Esophagus muscularis mucosa (tissue), 4 donors: ENCODE results near the gene ZNF512. TPM values are rescaled to one million over a fixed set of nuclear protein-coding genes. Genes with fewer than 3 reads are reported as not detected.
"Not testable (repeated sequence)": the region's sequence is repeated elsewhere in the genome, so short reads cannot be mapped to it uniquely, and the experiment has no call there.

Experiments
- DNase-seq: peaks from one replicate; pipeline ENCODE4 v3.0.0-alpha.2; 2017; ENCODE audit errors: extremely low spot score
- H3K27ac ChIP-seq, 4 donors: fragments of 200-600 bp; sonication (generic); replicated peaks in 1 of 4; 1 replicate in 3 of 4; 2 replicates in 1 of 4; pipeline ENCODE4 v1.5.1; 2016 to 2019; ENCODE audit warnings: mild to moderate bottlenecking in 1 of 4
- H3K27me3 ChIP-seq, 4 donors: fragments of 200-600 bp; sonication (generic); one replicate each; pipeline versions ENCODE4 v1.5.1 to v1.6.0; 2016 to 2019
- H3K36me3 ChIP-seq, 4 donors: fragments of 200-600 bp; sonication (generic); one replicate each; pipeline ENCODE4 v1.5.1; 2016 to 2019
- H3K4me1 ChIP-seq, 4 donors: fragments of 200-600 bp; sonication (generic); one replicate each; pipeline ENCODE4 v1.5.1; 2016 to 2019
- H3K4me3 ChIP-seq, 4 donors: fragments of 200-600 bp; sonication (generic); 1 replicate in 2 of 4; 2 replicates in 2 of 4; pipeline ENCODE4 v1.5.1; 2016 to 2019; ENCODE audit warnings: mild to moderate bottlenecking in 4 of 4, moderate library complexity in 1 of 4
- H3K9me3 ChIP-seq, 4 donors: fragments of 200-600 bp; sonication (generic); 1 replicate in 3 of 4; 2 replicates in 1 of 4; pipeline ENCODE4 v1.5.1; 2016 to 2019
- EP300 ChIP-seq: sonication (generic); formaldehyde crosslinking; IDR thresholded peaks from one replicate; pipeline ENCODE4 v1.6.1; 2017; ENCODE audit warnings: antibody characterized with exemption
- POLR2A ChIP-seq: fragments of 450-650 bp; IDR thresholded peaks from one replicate; pipeline ENCODE4 v1.6.1; 2017; ENCODE audit warnings: antibody characterized with exemption, moderate library complexity, mild to moderate bottlenecking, low read depth
- POLR2AphosphoS5 ChIP-seq, 2 donors: sonication (generic); formaldehyde crosslinking; IDR thresholded peaks; one replicate each; pipeline ENCODE4 v1.6.1; 2017; ENCODE audit warnings: antibody characterized with exemption in 2 of 2
- WGBS: methylation state at CpG from one replicate; pipeline ENCODE4 v1.1.5; 2018; 5-methylcytosine and 5-hydroxymethylcytosine counted together
- intact Hi-C: fragments of 100-400 bp; cut with DNase I; formaldehyde crosslinking; loops from one replicate; pipeline ENCODE4 v1.15.1; 2023
- total RNA-seq, 4 donors: library from RNA; depleted of rRNA; stranded (reverse); fragments of >200 nt; gene quantifications; one replicate each; pipeline versions ENCODE4 v1.1.0 to v1.2.1, GENCODE V29; 2016
- TF ChIP-seq, protein P1 (sequence below), 3 experiments: fragments of 200-600 bp in 2 of 3; fragments of 450-650 bp in 1 of 3; sonication (generic) in 2 of 3; IDR thresholded peaks; one replicate each; pipeline ENCODE4 v1.5.1; 2017 to 2019; ENCODE audit warnings: antibody characterized with exemption in 3 of 3, mild to moderate bottlenecking in 2 of 3, moderate library complexity in 1 of 3

The ZNF512 gene, protein sequence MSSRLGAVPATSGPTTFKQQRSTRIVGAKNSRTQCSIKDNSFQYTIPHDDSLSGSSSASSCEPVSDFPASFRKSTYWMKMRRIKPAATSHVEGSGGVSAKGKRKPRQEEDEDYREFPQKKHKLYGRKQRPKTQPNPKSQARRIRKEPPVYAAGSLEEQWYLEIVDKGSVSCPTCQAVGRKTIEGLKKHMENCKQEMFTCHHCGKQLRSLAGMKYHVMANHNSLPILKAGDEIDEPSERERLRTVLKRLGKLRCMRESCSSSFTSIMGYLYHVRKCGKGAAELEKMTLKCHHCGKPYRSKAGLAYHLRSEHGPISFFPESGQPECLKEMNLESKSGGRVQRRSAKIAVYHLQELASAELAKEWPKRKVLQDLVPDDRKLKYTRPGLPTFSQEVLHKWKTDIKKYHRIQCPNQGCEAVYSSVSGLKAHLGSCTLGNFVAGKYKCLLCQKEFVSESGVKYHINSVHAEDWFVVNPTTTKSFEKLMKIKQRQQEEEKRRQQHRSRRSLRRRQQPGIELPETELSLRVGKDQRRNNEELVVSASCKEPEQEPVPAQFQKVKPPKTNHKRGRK
- total RNA-seq = 10 to 100 TPM; 29.5 to 39.3 (median 33.7) TPM

DNA sequence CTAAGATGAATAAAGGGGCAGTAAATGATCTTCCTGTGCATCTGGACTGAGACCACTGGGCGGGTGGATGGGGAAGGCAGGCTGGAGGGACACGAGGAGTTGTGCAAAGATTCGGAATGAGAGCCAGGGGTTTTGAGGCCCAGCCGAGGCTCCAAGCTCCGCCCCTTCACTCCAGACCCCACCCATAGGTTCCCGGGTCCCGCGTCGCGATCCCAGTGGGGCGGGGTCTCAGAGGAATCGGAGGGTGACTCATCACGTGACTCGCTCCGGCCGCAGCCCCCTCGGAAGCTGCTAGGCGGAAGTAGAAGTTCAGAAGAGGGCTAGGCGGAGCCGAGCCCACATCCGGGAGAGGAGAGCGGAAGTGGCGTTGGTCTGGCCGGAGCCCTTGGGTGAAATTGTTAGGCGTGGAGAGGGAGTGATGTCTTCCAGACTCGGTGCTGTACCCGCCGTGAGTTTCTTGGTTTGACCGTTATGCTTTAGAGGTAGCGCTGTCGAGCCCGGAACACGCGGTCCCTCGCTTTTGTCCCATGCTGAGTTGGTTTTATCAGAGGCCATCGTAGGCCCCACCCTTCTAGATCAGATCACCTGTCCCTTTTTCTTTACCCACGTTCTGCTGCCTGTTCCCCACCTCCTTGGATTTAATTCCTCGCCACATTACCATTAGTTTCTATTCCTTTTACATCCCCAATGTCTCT lies at the start of gene ZNF512:
Gene ZNF512, plus strand, starts transcription at position 348 of the 695 bp plus-strand sequence. Its CDS starts 71 bp downstream, at position 419.
- Histone ChIP-seq H3K4me1 (peaks cover 17 to 32% (median 29%) of the 10 kb centered on the region in 4 donors), H3K27me3 (no peaks in the 10 kb centered on the region), H3K36me3 (no peaks in the 10 kb centered on the region), H3K27ac (peak within 1 kb of the TSS; percentile 72 to 83 (median 76)), H3K4me3 (peak within 1 kb of the TSS; percentile 62 to 72 (median 67)), H3K9me3 (peaks cover 0 to 24% (median 18%) of the 10 kb centered on the region in 4 donors)
- WGBS = 4% methylated on average over 19 of the region's 38 CpGs
- intact Hi-C loops = loop anchor here (2.0 kb wide), 1 partner anchor 92 kb away; no protein-coding TSS in a partner anchor
- TF ChIP-seq POLR2AphosphoS5 (IDR thresholded peaks at IDR 0.05) = peak; percentile 85 to 89
- TF ChIP-seq EP300 = no peak
- TF ChIP-seq, protein P1, sequence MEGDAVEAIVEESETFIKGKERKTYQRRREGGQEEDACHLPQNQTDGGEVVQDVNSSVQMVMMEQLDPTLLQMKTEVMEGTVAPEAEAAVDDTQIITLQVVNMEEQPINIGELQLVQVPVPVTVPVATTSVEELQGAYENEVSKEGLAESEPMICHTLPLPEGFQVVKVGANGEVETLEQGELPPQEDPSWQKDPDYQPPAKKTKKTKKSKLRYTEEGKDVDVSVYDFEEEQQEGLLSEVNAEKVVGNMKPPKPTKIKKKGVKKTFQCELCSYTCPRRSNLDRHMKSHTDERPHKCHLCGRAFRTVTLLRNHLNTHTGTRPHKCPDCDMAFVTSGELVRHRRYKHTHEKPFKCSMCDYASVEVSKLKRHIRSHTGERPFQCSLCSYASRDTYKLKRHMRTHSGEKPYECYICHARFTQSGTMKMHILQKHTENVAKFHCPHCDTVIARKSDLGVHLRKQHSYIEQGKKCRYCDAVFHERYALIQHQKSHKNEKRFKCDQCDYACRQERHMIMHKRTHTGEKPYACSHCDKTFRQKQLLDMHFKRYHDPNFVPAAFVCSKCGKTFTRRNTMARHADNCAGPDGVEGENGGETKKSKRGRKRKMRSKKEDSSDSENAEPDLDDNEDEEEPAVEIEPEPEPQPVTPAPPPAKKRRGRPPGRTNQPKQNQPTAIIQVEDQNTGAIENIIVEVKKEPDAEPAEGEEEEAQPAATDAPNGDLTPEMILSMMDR (IDR thresholded peaks at IDR 0.05) = peak in 1 of 3 experiments; percentile 12
- TF ChIP-seq POLR2A = peak; percentile 19
- DNase-seq = peak; percentile 98

DNA sequence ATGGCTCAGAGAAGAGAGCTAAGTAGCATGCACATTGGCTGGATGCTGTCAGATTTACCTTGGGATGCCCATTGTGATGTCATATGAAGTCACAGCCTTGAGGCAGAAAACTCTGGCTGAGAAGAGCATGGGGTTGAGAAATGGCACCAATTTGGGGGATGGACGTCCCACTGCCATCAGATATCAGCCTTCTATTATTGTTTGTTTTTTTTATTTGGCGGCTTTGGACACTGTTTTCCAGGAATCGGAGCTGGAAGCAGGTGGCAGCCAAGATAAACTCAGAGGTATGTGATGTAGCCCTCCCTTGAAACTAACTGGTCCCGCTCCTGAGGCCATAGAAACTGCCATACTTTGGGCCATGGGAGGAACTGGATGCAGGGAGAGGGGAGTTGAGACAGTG lies 45.6 kb upstream of the ZNF512 start:
- WGBS = 67% methylated on average over 4 of the region's 4 CpGs

DNA sequence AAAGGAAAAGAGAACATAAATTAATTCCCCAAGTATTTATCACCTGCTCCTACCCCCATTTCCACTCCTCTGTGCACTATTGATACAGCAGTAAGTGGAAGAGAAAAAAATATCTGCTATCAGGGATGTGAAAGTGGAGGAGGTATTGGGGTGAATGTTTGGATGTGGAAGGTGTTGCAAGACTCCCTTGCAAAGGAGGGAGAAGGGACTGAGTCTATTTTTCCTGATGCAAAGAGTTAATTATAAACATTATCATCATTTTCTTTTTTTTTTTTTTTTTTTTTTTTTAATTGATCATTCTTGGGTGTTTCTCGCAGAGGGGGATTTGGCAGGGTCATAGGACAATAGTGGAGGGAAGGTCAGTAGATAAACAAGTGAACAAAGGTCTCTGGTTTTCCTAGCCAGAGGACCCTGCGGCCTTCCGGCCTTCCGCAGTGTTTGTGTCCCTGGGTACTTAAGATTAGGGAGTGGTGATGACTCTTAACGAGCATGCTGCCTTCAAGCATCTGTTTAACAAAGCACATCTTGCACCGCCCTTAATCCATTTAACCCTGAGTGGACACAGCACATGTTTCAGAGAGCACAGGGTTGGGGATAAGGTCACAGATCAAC lies 43.9 kb upstream of the ZNF512 start:
- H3K27ac ChIP-seq, DNase-seq, intact Hi-C loops, H3K4me1 ChIP-seq, H3K4me3 ChIP-seq, H3K36me3 ChIP-seq, H3K27me3 ChIP-seq, H3K9me3 ChIP-seq: not testable (repeated sequence)
- WGBS = 0% methylated on average over 1 of the region's 6 CpGs

More for the DNA sequence above, 45.6 kb upstream of the ZNF512 start:
- no peaks in the 10 kb centered on the region for H3K36me3 ChIP-seq
- H3K27ac ChIP-seq = no peak overlapping the region
- H3K4me3 ChIP-seq = no peak overlapping the region
- peaks cover 0 to 10% (median 0%) of the 10 kb centered on the region in 4 donors for H3K27me3 ChIP-seq
- H3K4me1 ChIP-seq = no peaks in the 10 kb centered on the region
- no peaks in the 10 kb centered on the region for H3K9me3 ChIP-seq
- no peak for DNase-seq
- TF ChIP-seq EP300 = no peak
- no peak for TF ChIP-seq POLR2AphosphoS5 (IDR thresholded peaks at IDR 0.05)
- TF ChIP-seq POLR2A = no peak
- TF ChIP-seq, protein P1 (IDR thresholded peaks at IDR 0.05) = no peak
- intact Hi-C loops = no loop called here

DNA sequence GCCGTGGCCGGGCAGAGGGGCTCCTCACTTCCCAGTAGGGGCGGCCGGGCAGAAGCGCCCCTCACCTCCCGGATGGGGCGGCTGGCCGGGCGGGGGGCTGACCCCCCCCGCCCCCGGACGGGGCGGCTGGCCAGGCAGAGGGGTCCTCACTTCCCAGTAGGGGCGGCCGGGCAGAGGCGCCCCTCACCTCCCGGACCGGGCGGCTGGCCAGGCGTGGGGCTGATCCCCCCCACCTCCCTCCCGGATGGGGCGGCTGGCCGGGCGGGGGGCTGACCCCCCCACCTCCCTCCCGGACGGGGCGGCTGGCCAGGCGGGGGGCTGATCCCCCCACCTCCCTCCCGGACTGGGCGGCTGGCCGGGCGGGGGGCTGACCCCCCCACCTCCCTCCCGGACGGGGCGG lies 43.2 kb upstream of the ZNF512 start:
- H3K4me3 ChIP-seq, H3K27ac ChIP-seq, H3K27me3 ChIP-seq, H3K36me3 ChIP-seq, intact Hi-C loops, DNase-seq, H3K4me1 ChIP-seq, H3K9me3 ChIP-seq: not testable (repeated sequence)
- no CpG with 5 or more reads among the region's 35 CpGs for WGBS

DNA sequence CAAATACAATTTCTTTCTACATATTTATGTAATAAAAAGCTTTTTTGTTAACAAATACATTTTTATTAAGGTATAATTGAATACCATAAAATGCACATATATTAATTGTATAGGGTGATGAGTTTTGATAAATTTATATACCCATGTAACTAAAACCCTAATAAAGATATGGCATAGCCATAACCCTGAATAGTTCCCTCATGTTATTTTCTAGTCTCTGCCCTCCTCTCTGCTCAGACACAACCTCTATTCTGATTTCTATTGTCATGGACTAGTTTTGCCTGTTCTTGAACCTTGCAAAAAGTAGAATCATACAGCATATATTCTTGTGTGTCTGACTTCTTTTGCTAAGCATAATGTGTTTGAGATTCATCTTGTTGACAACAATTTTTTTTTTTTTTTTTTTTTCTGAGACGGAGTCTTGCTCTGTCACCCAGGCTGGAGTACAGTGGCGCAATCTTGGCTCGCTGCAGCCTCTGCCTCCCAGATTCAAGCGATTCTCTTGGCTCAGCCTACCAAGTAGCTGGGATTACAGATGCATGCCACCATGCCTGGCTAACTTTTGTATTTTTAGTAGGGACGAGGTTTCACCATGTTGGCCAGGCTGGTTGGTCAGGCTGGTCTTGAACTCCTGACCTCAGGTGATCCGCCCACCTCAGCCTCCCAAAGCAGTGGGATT lies 38.6 kb upstream of the ZNF512 start:
- no peak for DNase-seq
- H3K9me3 ChIP-seq = no peaks in the 10 kb centered on the region
- intact Hi-C loops = no loop called here
- H3K4me1 ChIP-seq = no peaks in the 10 kb centered on the region
- no peak overlapping the region for H3K4me3 ChIP-seq
- H3K36me3 ChIP-seq = no peaks in the 10 kb centered on the region
- WGBS = 81% methylated on average over 6 of the region's 6 CpGs
- H3K27me3 ChIP-seq = no peaks in the 10 kb centered on the region
- TF ChIP-seq, protein P1 (IDR thresholded peaks at IDR 0.05) = no peak
- TF ChIP-seq POLR2AphosphoS5 (IDR thresholded peaks at IDR 0.05) (no peak), EP300 (no peak), POLR2A (no peak)
- no peak overlapping the region for H3K27ac ChIP-seq
